Ovary (tissue), 3 donors: ENCODE measurements around the gene AGAP2.

ENCODE experiments used
- EP300 ChIP-seq: sonication (generic); formaldehyde crosslinking; IDR thresholded peaks from one replicate; pipeline ENCODE4 v1.6.1; 2017; ENCODE audit warnings: antibody characterized with exemption
- TF ChIP-seq, protein P1 (sequence below), 3 donors: fragments of 450-650 bp in 2 of 3; fragments of 200-600 bp in 1 of 3; IDR thresholded peaks; one replicate each; pipeline versions ENCODE4 v1.5.1 to v1.8.0; 2016 to 2022; ENCODE audit warnings: antibody characterized with exemption in 3 of 3, mild to moderate bottlenecking in 1 of 3
- donor health status: DM: no; HTN: no; CAD: no.

DNA sequence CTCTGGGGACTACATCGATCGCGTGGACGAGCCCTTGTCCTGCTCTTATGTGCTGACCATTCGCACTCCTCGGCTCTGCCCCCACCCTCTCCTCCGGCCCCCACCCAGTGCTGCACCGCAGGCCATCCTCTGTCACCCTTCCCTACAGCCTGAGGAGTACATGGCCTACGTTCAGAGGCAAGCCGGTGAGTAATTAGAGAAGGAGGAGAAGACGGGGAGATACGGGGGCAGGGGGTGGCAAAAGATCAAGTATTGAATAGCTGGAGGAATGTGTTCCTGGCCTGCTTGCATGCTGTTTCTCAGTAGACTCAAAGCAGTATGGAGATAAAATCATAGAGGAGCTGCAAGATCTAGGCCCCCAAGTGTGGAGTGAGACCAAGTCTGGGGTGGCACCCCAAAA, 22.8 kb downstream of the AGAP2 start:
- TF ChIP-seq, protein P1, sequence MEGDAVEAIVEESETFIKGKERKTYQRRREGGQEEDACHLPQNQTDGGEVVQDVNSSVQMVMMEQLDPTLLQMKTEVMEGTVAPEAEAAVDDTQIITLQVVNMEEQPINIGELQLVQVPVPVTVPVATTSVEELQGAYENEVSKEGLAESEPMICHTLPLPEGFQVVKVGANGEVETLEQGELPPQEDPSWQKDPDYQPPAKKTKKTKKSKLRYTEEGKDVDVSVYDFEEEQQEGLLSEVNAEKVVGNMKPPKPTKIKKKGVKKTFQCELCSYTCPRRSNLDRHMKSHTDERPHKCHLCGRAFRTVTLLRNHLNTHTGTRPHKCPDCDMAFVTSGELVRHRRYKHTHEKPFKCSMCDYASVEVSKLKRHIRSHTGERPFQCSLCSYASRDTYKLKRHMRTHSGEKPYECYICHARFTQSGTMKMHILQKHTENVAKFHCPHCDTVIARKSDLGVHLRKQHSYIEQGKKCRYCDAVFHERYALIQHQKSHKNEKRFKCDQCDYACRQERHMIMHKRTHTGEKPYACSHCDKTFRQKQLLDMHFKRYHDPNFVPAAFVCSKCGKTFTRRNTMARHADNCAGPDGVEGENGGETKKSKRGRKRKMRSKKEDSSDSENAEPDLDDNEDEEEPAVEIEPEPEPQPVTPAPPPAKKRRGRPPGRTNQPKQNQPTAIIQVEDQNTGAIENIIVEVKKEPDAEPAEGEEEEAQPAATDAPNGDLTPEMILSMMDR (IDR thresholded peaks at IDR 0.05): no peak
- no peak for TF ChIP-seq EP300
